Measurements from ENCODE around the gene LSAMP. TPM values are rescaled to one million over a fixed set of nuclear protein-coding genes. Genes with fewer than 3 reads are reported as not detected.
A peak's percentile ranks its signal among the peaks of the same experiment; 100 is the strongest.

Gene LSAMP
- total RNA-seq (2012; rRNA removed), result 7.9 and 8.1 TPM in 2 replicates
- 7.9 and 8.0 TPM in 2 replicates for polyA plus RNA-seq (2012; rRNA removed)
- polyA plus RNA-seq (2012; cell fraction: cytosol; rRNA removed), result 3.0 and 3.3 TPM in 2 replicates
- 1.6 and 10.7 TPM in 2 replicates for polyA plus RNA-seq (2012; cell fraction: nucleus; rRNA removed; ENCODE audit: low replicate concordance)
- Bru-seq, nascent RNA, result percentile 76 among the genes with signal in this experiment
- percentile 68 among the genes with signal in this experiment for BruChase-seq, experiment 1, labeled RNA remaining after a 6-hour chase
- BruChase-seq, experiment 2, labeled RNA remaining after a 2-hour chase, result percentile 87 among the genes with signal in this experiment
- long read RNA-seq, full-length matches to known transcripts, result 2 of 12 reads
- long read RNA-seq, partial matches to known transcripts, result 2 of 12 reads
- long read RNA-seq, other reads (novel, unspliced or antisense), result 8 of 12 reads

DNA sequence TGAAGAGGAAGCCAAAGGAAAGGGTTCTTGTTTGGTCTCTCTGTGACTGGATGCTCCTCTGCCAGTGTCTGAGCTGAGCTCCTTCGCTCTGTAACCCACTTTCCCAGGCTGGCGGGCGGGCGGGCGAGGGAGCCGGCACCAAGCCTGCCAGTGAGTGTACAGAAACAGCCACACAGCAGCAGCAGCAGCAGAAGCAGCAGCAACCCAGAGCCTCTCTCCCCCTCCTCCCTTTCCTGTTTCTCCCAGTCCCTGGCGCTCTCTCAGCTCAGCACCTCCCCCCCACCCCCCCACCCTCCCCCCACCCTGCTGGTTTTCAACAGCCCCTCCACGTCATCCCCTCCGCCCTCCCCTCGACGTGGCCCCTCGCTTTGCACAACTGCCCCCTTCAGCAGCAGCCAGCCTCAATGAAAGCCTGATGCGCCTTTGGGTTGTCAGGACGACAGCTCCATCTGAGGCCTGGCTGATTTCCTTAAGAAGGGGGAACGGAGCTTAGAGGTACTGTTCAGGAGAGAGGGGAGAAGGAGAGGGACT lies at the start of gene LSAMP:
Gene LSAMP, minus strand, starts transcription at position 177 of the 531 bp plus-strand sequence.
- Histone ChIP-seq H3K27me3 (ENCODE audit: control insufficient read depth, insufficient read depth, low read length) (no peaks in the 10 kb centered on the region), H3K27ac (ENCODE audit: insufficient read depth, low read length) (peak within 1 kb of the TSS; percentile 43), H3K9me1 (ENCODE audit: insufficient read depth, low read length) (no peaks in the 10 kb centered on the region), H4K5ac (ENCODE audit: low read depth, low read length) (peak within 1 kb of the TSS; percentile 18; the same call in 1 of the 2 replicates), H3K36me3 (ENCODE audit: control insufficient read depth, insufficient read depth, low read length) (no peaks in the 10 kb centered on the region), H2AK5ac (ENCODE audit: low read depth, low read length) (peak within 1 kb of the TSS; percentile 44; the same call in 1 of the 2 replicates), H3K14ac (replicated peaks; ENCODE audit: low read depth, low read length) (peak within 1 kb of the TSS; percentile 88), H2BK20ac (ENCODE audit: low read depth, low read length) (peak within 1 kb of the TSS; percentile 26; the same call in 1 of the 2 replicates), H2BK120ac (ENCODE audit: low read depth, low read length) (peak within 1 kb of the TSS; percentile 82), H2BK15ac (ENCODE audit: low read depth, low read length) (peak within 1 kb of the TSS; percentile 4; the same call in 2 of the 3 replicates), H2AFZ (replicated peaks; ENCODE audit: low read length, poor library complexity) (peak within 1 kb of the TSS; percentile 90), H3K56ac (ENCODE audit: extremely low read depth, insufficient read depth, low read length) (peak within 1 kb of the TSS; percentile 43; the same call in 1 of the 2 replicates), H2AK9ac (replicated peaks; ENCODE audit: low read depth, low read length, poor library complexity) (peak within 1 kb of the TSS; percentile 62), H3K79me1 (ENCODE audit: low read depth in 1 of 2, low read length in 2 of 2) (no peaks in the 10 kb centered on the region), H3K18ac (ENCODE audit: low read depth, low read length) (peak within 1 kb of the TSS; percentile 71; the same call in 1 of the 2 replicates), H3K9me3 (ENCODE audit: control insufficient read depth, insufficient read depth, low read length) (no peaks in the 10 kb centered on the region), H3K23ac (ENCODE audit: low read depth, low read length) (peak within 1 kb of the TSS; percentile 90), H4K20me1 (ENCODE audit: insufficient read depth, low read length) (no peaks in the 10 kb centered on the region), H3K4me3 (ENCODE audit: insufficient read depth, low read depth, low read length) (peak within 1 kb of the TSS; percentile 67), H3K4me2 (ENCODE audit: low read depth, low read length) (peak within 1 kb of the TSS; percentile 99), H3K9ac (ENCODE audit: low read depth, low read length) (peak within 1 kb of the TSS; percentile 66), H4K91ac (ENCODE audit: insufficient read depth, low read depth, low read length) (peak within 1 kb of the TSS; percentile 64), H3K4ac (ENCODE audit: low read depth, low read length) (peak within 1 kb of the TSS; percentile 52), H4K8ac (ENCODE audit: low read depth in 2 of 2, low read length in 2 of 2) (peak within 1 kb of the TSS in 1 of 2 experiments; percentile 11; a peak in 1 of 4 replicates), H3K4me1 (ENCODE audit: control insufficient read depth, insufficient read depth, low read length) (peaks cover 5% of the 10 kb centered on the region), H2BK5ac (ENCODE audit: low read depth, low read length, poor library complexity, severe bottlenecking) (no peak within 1 kb of the TSS)
- in situ Hi-C loops (cut with MboI; ENCODE audit: low sequenced_read_pairs) (loop anchor here (10.0 kb wide), 1 partner anchor 301 kb away; no protein-coding TSS in a partner anchor), intact Hi-C loops (cut with micrococcal nuclease) (loop anchor here (10.0 kb wide), 3 partner anchors 441 to 621 kb away; no protein-coding TSS in a partner anchor), dilution Hi-C loops (cut with HindIII; ENCODE audit: low sequenced_read_pairs, unreplicated experiment) (no loop called here)
- 0% methylated on average over 1 of the region's 15 CpGs; no CpG with 5 or more reads in 1 of the 2 experiments for WGBS, 2 experiments (ENCODE audit: extremely low coverage in 2 of 2, insufficient read length in 1 of 2)
- ATAC-seq (ENCODE audit: low read depth) (peak; percentile 72), DNase-seq (peak; percentile 35)
- ChIA-PET POLR2A (ENCODE audit: unreplicated experiment) (no interaction called here), CTCF (interaction anchor here (0.6 kb wide), 1 partner anchor 246 kb away, joined by 3 read pairs; no protein-coding TSS in a partner anchor)
- BruUV-seq (replicated peaks), result no TSS peak
- TF ChIP-seq RFX5 (IDR thresholded peaks at IDR 0.05; ENCODE audit: low read depth, low read length) (no peak), CEBPB (IDR thresholded peaks at IDR 0.05; ENCODE audit: low read depth, low read length) (no peak), USF2 (IDR thresholded peaks at IDR 0.05; ENCODE audit: low read depth, low read length) (no peak), MAZ (IDR thresholded peaks at IDR 0.05; ENCODE audit: borderline replicate concordance, low read depth, low read length) (no peak), BHLHE40 (IDR thresholded peaks at IDR 0.05; ENCODE audit: low read depth, low read length) (no peak), RAD21 (IDR thresholded peaks at IDR 0.05; ENCODE audit: low read length) (no peak), SMC3 (IDR thresholded peaks at IDR 0.05; ENCODE audit: low read depth, low read length) (no peak)
